ENCODE data around the gene CDK6.

DNA sequence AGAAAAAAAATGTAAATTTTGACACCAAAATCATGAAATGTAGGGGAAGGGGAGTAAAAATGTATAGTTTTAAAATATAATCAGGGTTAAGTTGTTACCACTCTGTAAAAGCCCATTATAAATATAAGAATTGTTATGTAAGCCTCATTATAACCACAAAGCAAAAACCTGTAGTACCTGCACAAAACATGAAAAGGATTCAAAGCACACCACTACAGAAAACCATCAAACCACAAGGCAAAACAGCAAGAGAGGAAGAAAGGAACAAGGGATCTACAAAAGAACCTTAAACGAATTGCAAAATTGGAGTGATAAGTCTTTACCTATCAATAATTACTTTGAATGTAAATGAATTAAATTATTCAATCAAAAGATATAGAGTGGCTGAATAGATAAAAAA, 41.0 kb upstream of the CDK6 start:
- TF ChIP-seq CTCF (IDR thresholded peaks at IDR 0.05; ENCODE audit: low read depth, low read length) (no peak), EZH2phosphoT487 (IDR thresholded peaks at IDR 0.05; ENCODE audit: low read depth) (no peak)

Data from OCI-LY3 (cell line).